Measurements from ENCODE around the gene MOB3B.

DNA sequence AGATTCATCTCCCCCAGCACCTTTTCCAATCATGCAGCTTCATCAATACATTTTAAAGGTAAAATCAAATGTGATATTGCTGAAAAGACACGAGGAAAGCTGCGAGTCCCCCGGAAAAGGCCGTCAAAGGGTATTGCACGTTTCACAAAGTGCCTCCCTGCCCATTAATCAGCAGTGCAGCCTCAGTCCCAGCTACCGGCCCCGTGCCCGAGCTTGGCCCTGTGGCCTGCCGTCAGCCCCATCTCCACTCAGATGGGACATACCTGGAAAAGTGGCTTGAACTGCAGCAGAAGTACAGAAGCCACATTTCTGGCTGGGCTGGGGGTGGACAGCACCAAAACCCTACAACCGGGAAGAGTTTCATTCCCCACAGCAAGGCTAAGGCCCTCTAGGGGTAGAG, 192.8 kb downstream of the MOB3B start:
- TF ChIP-seq, protein P1, sequence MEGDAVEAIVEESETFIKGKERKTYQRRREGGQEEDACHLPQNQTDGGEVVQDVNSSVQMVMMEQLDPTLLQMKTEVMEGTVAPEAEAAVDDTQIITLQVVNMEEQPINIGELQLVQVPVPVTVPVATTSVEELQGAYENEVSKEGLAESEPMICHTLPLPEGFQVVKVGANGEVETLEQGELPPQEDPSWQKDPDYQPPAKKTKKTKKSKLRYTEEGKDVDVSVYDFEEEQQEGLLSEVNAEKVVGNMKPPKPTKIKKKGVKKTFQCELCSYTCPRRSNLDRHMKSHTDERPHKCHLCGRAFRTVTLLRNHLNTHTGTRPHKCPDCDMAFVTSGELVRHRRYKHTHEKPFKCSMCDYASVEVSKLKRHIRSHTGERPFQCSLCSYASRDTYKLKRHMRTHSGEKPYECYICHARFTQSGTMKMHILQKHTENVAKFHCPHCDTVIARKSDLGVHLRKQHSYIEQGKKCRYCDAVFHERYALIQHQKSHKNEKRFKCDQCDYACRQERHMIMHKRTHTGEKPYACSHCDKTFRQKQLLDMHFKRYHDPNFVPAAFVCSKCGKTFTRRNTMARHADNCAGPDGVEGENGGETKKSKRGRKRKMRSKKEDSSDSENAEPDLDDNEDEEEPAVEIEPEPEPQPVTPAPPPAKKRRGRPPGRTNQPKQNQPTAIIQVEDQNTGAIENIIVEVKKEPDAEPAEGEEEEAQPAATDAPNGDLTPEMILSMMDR (IDR thresholded peaks at IDR 0.05) = no peak
- no peak for TF ChIP-seq POLR2A (IDR thresholded peaks at IDR 0.05)
